Esophagus squamous epithelium (tissue), 4 donors: ENCODE data around the gene BOLA2B.
"Not testable (repeated sequence)": the region's sequence is repeated elsewhere in the genome, so short reads cannot be mapped to it uniquely, and the experiment has no call there.

ENCODE experiments used
- POLR2A ChIP-seq, 4 donors: fragments of 450-650 bp; IDR thresholded peaks; one replicate each; pipeline ENCODE4 v1.6.1; 2017; ENCODE audit warnings: antibody characterized with exemption in 4 of 4, mild to moderate bottlenecking in 4 of 4, moderate library complexity in 3 of 4
- TF ChIP-seq, protein P1 (sequence below), 6 experiments: fragments of 450-650 bp in 4 of 6; fragments of 200-600 bp in 2 of 6; sonication (generic) in 2 of 6; IDR thresholded peaks; one replicate each; pipeline ENCODE4 v1.5.1; 2016 to 2019; ENCODE audit warnings: antibody characterized with exemption in 6 of 6, mild to moderate bottlenecking in 4 of 6, moderate library complexity in 4 of 6

DNA sequence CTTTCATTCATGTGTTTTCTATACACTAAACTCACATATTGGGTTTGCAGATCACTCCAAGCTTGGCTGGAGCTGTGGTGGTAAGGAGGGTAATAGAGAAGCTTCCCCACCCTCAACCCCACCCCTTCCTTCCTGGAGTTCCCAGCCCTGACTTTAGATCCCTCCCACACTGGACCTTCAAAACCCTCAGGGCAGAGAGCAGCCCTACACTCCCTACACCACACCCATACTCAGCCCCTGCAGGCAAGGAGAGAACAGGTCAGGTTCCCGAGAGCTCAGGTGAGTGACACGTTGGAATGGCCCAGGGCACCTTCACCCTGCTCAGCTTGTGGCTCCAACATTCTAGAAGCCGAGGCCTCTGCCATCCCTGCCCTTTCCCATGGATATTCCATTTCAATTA is 5.6 kb upstream of the BOLA2B start, which contains the start of gene SULT1A3:
- TF ChIP-seq, protein P1, sequence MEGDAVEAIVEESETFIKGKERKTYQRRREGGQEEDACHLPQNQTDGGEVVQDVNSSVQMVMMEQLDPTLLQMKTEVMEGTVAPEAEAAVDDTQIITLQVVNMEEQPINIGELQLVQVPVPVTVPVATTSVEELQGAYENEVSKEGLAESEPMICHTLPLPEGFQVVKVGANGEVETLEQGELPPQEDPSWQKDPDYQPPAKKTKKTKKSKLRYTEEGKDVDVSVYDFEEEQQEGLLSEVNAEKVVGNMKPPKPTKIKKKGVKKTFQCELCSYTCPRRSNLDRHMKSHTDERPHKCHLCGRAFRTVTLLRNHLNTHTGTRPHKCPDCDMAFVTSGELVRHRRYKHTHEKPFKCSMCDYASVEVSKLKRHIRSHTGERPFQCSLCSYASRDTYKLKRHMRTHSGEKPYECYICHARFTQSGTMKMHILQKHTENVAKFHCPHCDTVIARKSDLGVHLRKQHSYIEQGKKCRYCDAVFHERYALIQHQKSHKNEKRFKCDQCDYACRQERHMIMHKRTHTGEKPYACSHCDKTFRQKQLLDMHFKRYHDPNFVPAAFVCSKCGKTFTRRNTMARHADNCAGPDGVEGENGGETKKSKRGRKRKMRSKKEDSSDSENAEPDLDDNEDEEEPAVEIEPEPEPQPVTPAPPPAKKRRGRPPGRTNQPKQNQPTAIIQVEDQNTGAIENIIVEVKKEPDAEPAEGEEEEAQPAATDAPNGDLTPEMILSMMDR (IDR thresholded peaks at IDR 0.05) = not testable (repeated sequence)
- TF ChIP-seq POLR2A (IDR thresholded peaks at IDR 0.05) = not testable (repeated sequence)
